ENCODE measurements around the gene F13A1.

F13A1 gene

GRCh38 chr6:6210994-6211393 lies 109.5 kb downstream of the F13A1 start:
- H3K4me3 ChIP-seq (replicated peaks in 1 of 2; ENCODE audit: low read depth in 2 of 2, low read length in 2 of 2) = no peak overlapping the region
- no peak for DNase-seq (ENCODE audit: low read depth in 2 of 2)
- no peak for TF ChIP-seq CTCF (IDR thresholded peaks at IDR 0.05; ENCODE audit: low read depth, low read length)

GRCh38 chr6:6202886-6203285 lies 117.6 kb downstream of the F13A1 start:
- no peak for DNase-seq (ENCODE audit: low read depth in 2 of 2)
- no peak for TF ChIP-seq CTCF (IDR thresholded peaks at IDR 0.05; ENCODE audit: low read depth, low read length)
- no peak overlapping the region for H3K4me3 ChIP-seq (replicated peaks in 1 of 2; ENCODE audit: low read depth in 2 of 2, low read length in 2 of 2)

DNA sequence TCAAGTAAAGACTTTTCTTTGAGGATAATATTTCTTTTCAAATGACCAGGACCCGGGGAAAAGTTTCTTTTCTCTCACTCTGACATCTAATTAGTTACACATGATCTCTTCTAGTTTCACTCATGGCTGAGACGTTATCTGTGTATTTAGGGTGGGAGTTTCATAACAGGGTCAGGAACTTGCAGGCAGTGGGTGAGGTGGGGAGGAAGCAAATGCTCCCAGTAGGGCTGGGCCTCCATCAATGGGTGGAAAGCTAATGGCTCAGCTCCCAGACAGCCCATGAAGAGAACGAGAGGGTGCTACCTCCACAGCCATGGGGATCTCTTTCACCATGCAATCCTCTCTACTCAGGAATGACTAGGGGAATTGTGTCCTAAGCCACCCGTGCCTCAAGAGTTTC lies 119.3 kb downstream of the F13A1 start:
- no peak overlapping the region for H3K4me3 ChIP-seq (replicated peaks in 1 of 2; ENCODE audit: low read depth in 2 of 2, low read length in 2 of 2)
- no peak for DNase-seq (ENCODE audit: low read depth in 2 of 2)
- TF ChIP-seq CTCF (IDR thresholded peaks at IDR 0.05; ENCODE audit: low read depth, low read length) = no peak

GRCh38 chr6:6199678-6200077 lies 120.8 kb downstream of the F13A1 start:
- H3K4me3 ChIP-seq (replicated peaks in 1 of 2; ENCODE audit: low read depth in 2 of 2, low read length in 2 of 2) = no peak overlapping the region
- TF ChIP-seq CTCF (IDR thresholded peaks at IDR 0.05; ENCODE audit: low read depth, low read length) = no peak
- DNase-seq (ENCODE audit: low read depth in 2 of 2) = no peak

DNA sequence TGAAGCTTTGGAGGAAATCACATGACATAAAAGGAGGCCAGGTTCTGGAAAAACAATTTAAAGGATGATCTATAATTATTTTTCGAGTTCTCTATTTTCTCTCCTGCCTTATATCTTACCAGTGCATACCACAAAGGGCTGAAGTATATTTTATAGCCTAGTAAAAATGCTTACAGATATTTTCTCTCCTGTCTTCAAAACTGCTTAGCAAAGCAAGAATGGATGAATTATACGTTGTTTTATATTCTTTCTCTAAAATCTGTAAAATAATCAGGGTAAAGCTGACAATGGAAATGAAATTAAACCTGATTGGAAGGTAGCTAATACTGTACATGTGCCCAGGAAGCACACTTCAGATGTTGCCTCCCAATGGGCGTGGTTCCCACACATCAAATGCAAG lies 123.7 kb downstream of the F13A1 start:
- no peak overlapping the region for H3K4me3 ChIP-seq (replicated peaks in 1 of 2; ENCODE audit: low read depth in 2 of 2, low read length in 2 of 2)
- no peak for DNase-seq (ENCODE audit: low read depth in 2 of 2)
- TF ChIP-seq CTCF (IDR thresholded peaks at IDR 0.05; ENCODE audit: low read depth, low read length) = no peak

DNA sequence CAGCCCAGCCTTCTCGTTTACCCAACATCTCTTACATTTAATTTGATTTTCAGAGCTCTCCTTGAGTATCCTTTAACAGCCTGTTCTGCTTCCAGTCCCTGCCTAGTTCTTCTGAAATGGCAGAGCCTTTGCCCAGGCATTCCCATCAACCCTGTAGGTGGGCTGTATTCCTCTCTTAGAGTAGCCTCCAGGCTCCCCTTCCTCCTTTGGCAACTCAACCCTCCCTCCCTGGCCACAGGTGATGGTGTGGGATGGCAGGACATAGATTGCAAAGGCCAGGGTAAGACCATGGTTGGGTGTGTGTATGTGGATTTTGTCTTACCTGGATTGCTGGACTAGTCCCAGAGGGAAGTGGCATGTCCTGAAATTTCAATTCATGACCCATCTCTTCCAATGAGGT lies 125.4 kb downstream of the F13A1 start:
- TF ChIP-seq CTCF (IDR thresholded peaks at IDR 0.05; ENCODE audit: low read depth, low read length) = no peak
- DNase-seq (ENCODE audit: low read depth in 2 of 2) = no peak
- H3K4me3 ChIP-seq (replicated peaks in 1 of 2; ENCODE audit: low read depth in 2 of 2, low read length in 2 of 2) = no peak overlapping the region

GRCh38 chr6:6193221-6193745 lies 127.2 kb downstream of the F13A1 start:
- DNase-seq (ENCODE audit: low read depth in 2 of 2) = no peak
- no peak overlapping the region for H3K4me3 ChIP-seq (replicated peaks in 1 of 2; ENCODE audit: low read depth in 2 of 2, low read length in 2 of 2)
- TF ChIP-seq CTCF (IDR thresholded peaks at IDR 0.05; ENCODE audit: low read depth, low read length) = no peak
